ENCODE measurements around the gene CYTH4. TPM values are rescaled to one million over a fixed set of nuclear protein-coding genes. Genes with fewer than 3 reads are reported as not detected.
"Not testable (repeated sequence)": the region's sequence is repeated elsewhere in the genome, so short reads cannot be mapped to it uniquely, and the experiment has no call there.

CYTH4 gene
- total and polyA plus RNA-seq, 2 donors = 24.7 to 54.6 TPM

DNA sequence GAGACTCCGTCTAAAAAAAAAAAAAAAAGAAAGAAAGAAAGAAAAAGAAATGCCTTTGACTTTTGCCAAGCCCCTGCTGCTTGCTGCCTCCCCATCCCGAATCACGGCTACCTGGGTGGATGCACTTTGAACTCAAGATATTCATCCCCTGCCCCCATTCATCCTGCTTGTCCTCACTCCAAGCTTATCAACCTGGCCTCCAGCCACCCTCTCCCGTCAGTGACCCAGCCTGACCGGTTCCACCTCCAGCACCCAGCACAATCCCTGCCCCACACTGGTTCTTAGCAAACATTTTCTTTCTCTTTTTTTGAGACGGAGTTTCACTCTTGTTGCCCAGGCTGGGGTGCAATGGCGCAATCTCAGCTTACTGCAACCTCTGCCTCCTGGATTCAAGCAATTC, 44.4 kb downstream of the CYTH4 start:
- Histone ChIP-seq H3K27me3 (ENCODE audit: control insufficient read depth in 2 of 2, insufficient read depth in 1 of 2, low read length in 1 of 2) (peaks cover 29 to 94% of the 10 kb centered on the region in 2 donors), H3K4me3 (ENCODE audit: low read length in 2 of 2) (no peak overlapping the region), H3K36me3 (ENCODE audit: control insufficient read depth in 2 of 2, insufficient read depth in 2 of 2, low read length in 1 of 2) (no peaks in the 10 kb centered on the region), H3K9me3 (ENCODE audit: control insufficient read depth in 2 of 2, insufficient read depth in 1 of 2, low read length in 1 of 2) (peaks cover 0 to 7% of the 10 kb centered on the region in 2 donors), H3K27ac (ENCODE audit: low read depth in 1 of 2, low read length in 1 of 2) (no peak overlapping the region), H3K4me1 (ENCODE audit: control insufficient read depth in 2 of 2, insufficient read depth in 2 of 2, low read length in 2 of 2) (peaks cover 23 to 29% of the 10 kb centered on the region in 2 donors)
- 80% methylated on average over 7 of the region's 7 CpGs for WGBS
- DNase-seq (ENCODE audit: low read depth in 6 of 9, low spot score in 9 of 9) = no peak

DNA sequence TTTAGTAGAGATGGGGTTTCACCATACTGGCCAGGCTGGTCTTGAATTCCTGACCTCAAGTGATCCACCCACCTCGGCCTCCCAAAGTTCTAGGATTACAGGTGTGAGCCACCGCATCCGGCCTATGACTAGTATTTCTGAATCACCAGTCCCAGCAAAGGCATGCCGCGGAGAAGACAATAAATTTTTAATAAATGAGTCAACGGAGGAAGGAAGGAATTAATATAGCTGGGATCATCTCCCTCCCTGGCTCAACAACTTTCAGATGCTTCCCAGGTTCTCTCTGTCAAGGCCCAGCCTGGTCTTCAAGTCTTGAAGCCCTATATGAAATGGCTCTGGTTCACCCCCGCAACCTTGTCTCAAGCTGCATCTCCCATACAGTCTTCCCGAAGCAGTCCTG, 45.7 kb downstream of the CYTH4 start:
- 98% methylated on average over 8 of the region's 8 CpGs for WGBS
- DNase-seq (ENCODE audit: low read depth in 6 of 9, low spot score in 9 of 9) = no peak
- no peak overlapping the region for H3K4me3 ChIP-seq (ENCODE audit: low read length in 2 of 2)
- H3K9me3 ChIP-seq (ENCODE audit: control insufficient read depth in 2 of 2, insufficient read depth in 1 of 2, low read length in 1 of 2) = peaks cover 0 to 7% of the 10 kb centered on the region in 2 donors
- H3K27me3 ChIP-seq (ENCODE audit: control insufficient read depth in 2 of 2, insufficient read depth in 1 of 2, low read length in 1 of 2) = peaks cover 33 to 95% of the 10 kb centered on the region in 2 donors
- H3K27ac ChIP-seq (ENCODE audit: low read depth in 1 of 2, low read length in 1 of 2) = no peak overlapping the region
- no peaks in the 10 kb centered on the region for H3K36me3 ChIP-seq (ENCODE audit: control insufficient read depth in 2 of 2, insufficient read depth in 2 of 2, low read length in 1 of 2)
- peaks cover 28 to 33% of the 10 kb centered on the region in 2 donors for H3K4me1 ChIP-seq (ENCODE audit: control insufficient read depth in 2 of 2, insufficient read depth in 2 of 2, low read length in 2 of 2)

GRCh38 chr22:37328538-37329237, 46.4 kb downstream of the CYTH4 start:
- H3K27ac ChIP-seq (ENCODE audit: low read depth in 1 of 2, low read length in 1 of 2); H3K9me3 ChIP-seq (ENCODE audit: control insufficient read depth in 2 of 2, insufficient read depth in 1 of 2, low read length in 1 of 2); H3K36me3 ChIP-seq (ENCODE audit: control insufficient read depth in 2 of 2, insufficient read depth in 2 of 2, low read length in 1 of 2); DNase-seq (ENCODE audit: low read depth in 6 of 9, low spot score in 9 of 9); H3K4me3 ChIP-seq (ENCODE audit: low read length in 2 of 2): not testable (repeated sequence)
- Histone ChIP-seq H3K27me3 (ENCODE audit: control insufficient read depth in 2 of 2, insufficient read depth in 1 of 2, low read length in 1 of 2) (peaks cover 32 to 95% of the 10 kb centered on the region in 2 donors), H3K4me1 (ENCODE audit: control insufficient read depth in 2 of 2, insufficient read depth in 2 of 2, low read length in 2 of 2) (peaks cover 28 to 33% of the 10 kb centered on the region in 2 donors)
- WGBS = 65% methylated on average over 6 of the region's 6 CpGs

DNA sequence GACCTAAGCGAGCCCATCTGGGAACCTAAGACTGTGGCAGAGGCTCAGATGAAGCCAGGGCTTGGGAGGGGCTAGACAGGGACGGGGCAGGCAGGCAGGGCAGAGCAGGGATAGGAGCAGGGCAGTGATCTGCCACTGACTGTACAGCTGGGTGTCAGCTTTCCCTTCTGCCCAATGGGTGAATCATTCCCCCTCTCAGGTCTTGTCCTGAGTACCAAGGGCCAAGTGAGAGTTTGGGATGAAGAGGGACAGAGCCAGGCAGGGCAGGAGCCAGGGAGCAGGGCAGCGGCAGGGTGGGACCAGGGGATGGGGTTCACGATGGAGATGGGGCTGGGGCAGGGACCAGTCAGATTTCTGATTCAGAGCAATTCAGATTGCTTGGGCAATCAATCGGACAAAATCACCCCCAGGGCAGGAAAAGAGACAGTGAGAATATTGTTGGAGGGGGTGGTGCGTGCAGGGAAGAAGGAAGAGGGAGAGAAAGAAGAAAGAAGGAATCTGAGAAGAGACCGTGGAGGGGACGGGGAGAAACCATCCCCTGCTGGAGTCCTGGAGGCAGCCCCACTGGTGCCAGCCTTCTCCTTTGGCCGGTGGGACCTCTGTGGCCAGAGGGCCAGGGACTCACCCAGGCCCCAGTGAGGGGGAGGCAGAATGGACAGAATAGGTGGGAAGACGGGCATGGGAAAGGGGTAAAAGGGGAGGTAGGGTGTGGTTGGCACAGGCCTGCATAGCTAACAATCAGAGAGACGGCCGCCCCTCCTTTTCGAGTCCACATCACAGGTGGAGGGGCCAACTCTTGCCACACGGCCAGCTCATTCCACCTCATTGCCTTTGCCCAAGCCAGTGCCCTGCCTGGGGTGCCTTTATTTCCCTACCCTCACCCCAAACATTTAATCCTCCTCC, 47.2 kb downstream of the CYTH4 start:
- Histone ChIP-seq H3K4me3 (ENCODE audit: low read length in 2 of 2) (no peak overlapping the region), H3K36me3 (ENCODE audit: control insufficient read depth in 2 of 2, insufficient read depth in 2 of 2, low read length in 1 of 2) (no peaks in the 10 kb centered on the region), H3K9me3 (ENCODE audit: control insufficient read depth in 2 of 2, insufficient read depth in 1 of 2, low read length in 1 of 2) (peaks cover 0 to 4% of the 10 kb centered on the region in 2 donors), H3K4me1 (ENCODE audit: control insufficient read depth in 2 of 2, insufficient read depth in 2 of 2, low read length in 2 of 2) (peaks cover 28 to 30% of the 10 kb centered on the region in 2 donors), H3K27me3 (ENCODE audit: control insufficient read depth in 2 of 2, insufficient read depth in 1 of 2, low read length in 1 of 2) (peaks cover 28 to 95% of the 10 kb centered on the region in 2 donors), H3K27ac (ENCODE audit: low read depth in 1 of 2, low read length in 1 of 2) (no peak overlapping the region)
- DNase-seq (ENCODE audit: low read depth in 6 of 9, low spot score in 9 of 9) = no peak
- 87% methylated on average over 14 of the region's 14 CpGs for WGBS

GRCh38 chr22:37330200-37331033, 48.1 kb downstream of the CYTH4 start:
- DNase-seq (ENCODE audit: low read depth in 6 of 9, low spot score in 9 of 9) = peak in 7 of 9 donors; percentile 73 to 91 (median 79)
- peaks cover 26 to 95% of the 10 kb centered on the region in 2 donors for H3K27me3 ChIP-seq (ENCODE audit: control insufficient read depth in 2 of 2, insufficient read depth in 1 of 2, low read length in 1 of 2)
- H3K27ac ChIP-seq (ENCODE audit: low read depth in 1 of 2, low read length in 1 of 2) = no peak overlapping the region
- peaks cover 19 to 28% of the 10 kb centered on the region in 2 donors for H3K4me1 ChIP-seq (ENCODE audit: control insufficient read depth in 2 of 2, insufficient read depth in 2 of 2, low read length in 2 of 2)
- H3K36me3 ChIP-seq (ENCODE audit: control insufficient read depth in 2 of 2, insufficient read depth in 2 of 2, low read length in 1 of 2) = no peaks in the 10 kb centered on the region
- 77% methylated on average over 9 of the region's 9 CpGs for WGBS
- no peak overlapping the region for H3K4me3 ChIP-seq (ENCODE audit: low read length in 2 of 2)
- H3K9me3 ChIP-seq (ENCODE audit: control insufficient read depth in 2 of 2, insufficient read depth in 1 of 2, low read length in 1 of 2) = peaks cover 0 to 7% of the 10 kb centered on the region in 2 donors

DNA sequence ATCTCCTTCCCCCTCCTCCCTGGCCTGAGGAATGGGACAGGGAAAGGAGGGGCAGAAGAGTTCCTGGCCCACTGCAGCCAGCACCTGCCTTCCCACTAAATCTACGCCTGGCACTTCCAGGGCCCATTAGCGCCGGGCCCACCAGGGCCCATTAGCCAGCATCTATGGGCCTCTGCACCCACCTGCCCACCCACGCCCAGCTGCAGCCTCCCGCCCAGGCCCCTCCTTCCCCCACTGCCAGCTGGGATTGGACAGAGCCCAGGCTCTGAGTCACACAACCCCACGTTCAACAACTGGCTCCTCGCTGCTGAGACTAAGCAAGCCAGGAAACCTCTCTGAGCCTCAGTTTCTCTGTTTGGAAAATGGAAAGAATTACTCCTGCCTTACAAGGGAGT, 48.7 kb downstream of the CYTH4 start:
- Histone ChIP-seq H3K4me1 (ENCODE audit: control insufficient read depth in 2 of 2, insufficient read depth in 2 of 2, low read length in 2 of 2) (peaks cover 19 to 29% of the 10 kb centered on the region in 2 donors), H3K9me3 (ENCODE audit: control insufficient read depth in 2 of 2, insufficient read depth in 1 of 2, low read length in 1 of 2) (peaks cover 0 to 7% of the 10 kb centered on the region in 2 donors), H3K27me3 (ENCODE audit: control insufficient read depth in 2 of 2, insufficient read depth in 1 of 2, low read length in 1 of 2) (peaks cover 29 to 95% of the 10 kb centered on the region in 2 donors), H3K36me3 (ENCODE audit: control insufficient read depth in 2 of 2, insufficient read depth in 2 of 2, low read length in 1 of 2) (no peaks in the 10 kb centered on the region), H3K27ac (ENCODE audit: low read depth in 1 of 2, low read length in 1 of 2) (no peak overlapping the region), H3K4me3 (ENCODE audit: low read length in 2 of 2) (no peak overlapping the region)
- no peak for DNase-seq (ENCODE audit: low read depth in 6 of 9, low spot score in 9 of 9)
- WGBS = 78% methylated on average over 7 of the region's 7 CpGs

- Histone ChIP-seq H3K4me1 (ENCODE audit: control insufficient read depth in 2 of 2, insufficient read depth in 2 of 2, low read length in 2 of 2) (peaks cover 19 to 33% of the 10 kb centered on the region in 2 donors), H3K4me3 (ENCODE audit: low read length in 2 of 2) (no peak overlapping the region), H3K36me3 (ENCODE audit: control insufficient read depth in 2 of 2, insufficient read depth in 2 of 2, low read length in 1 of 2) (no peaks in the 10 kb centered on the region), H3K27ac (ENCODE audit: low read depth in 1 of 2, low read length in 1 of 2) (no peak overlapping the region), H3K27me3 (ENCODE audit: control insufficient read depth in 2 of 2, insufficient read depth in 1 of 2, low read length in 1 of 2) (peaks cover 30 to 95% of the 10 kb centered on the region in 2 donors), H3K9me3 (ENCODE audit: control insufficient read depth in 2 of 2, insufficient read depth in 1 of 2, low read length in 1 of 2) (peaks cover 0 to 7% of the 10 kb centered on the region in 2 donors)
- DNase-seq (ENCODE audit: low read depth in 6 of 9, low spot score in 9 of 9) = no peak
- WGBS = 64% methylated on average over 9 of the region's 9 CpGs
Observed at GRCh38 chr22:37331856-37332536, 49.7 kb downstream of the CYTH4 start.

DNA sequence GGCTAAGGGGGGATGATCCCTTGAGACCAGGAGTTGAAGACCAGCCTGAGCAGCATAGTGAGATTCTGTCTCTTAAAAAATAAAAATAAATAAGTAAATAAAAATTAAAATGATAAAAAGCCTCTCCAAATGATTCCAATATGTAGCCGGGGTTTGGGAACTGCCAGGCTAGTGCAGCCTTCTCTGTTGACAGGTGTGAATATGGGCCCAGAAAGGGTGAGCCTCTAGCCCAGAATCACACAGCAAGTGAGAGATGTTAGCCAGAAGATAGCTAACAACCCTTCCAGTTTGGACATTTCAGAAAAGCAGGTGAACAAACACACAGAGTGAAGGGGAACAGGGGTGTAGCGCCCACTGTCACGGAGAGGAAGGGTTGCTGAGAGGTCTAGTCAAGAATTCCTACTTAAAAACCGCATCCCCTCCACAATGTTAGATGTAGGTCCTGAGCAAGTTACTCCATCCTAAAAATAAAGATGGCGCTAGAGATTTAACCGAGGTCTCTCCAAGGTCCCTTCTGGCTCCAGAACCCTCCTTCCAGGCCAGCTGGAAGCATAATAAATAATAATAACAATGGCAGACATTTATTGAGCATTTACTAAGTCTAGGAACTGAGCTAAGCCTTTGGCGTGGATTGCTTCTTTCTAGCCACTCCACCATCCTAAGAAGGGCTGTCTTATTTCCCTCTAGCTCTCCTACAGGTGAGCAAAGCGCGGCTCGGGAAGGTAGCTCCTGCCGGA, 51.6 kb downstream of the CYTH4 start:
- no peak overlapping the region for H3K4me3 ChIP-seq (ENCODE audit: low read length in 2 of 2)
- DNase-seq (ENCODE audit: low read depth in 6 of 9, low spot score in 9 of 9) = no peak
- H3K36me3 ChIP-seq (ENCODE audit: control insufficient read depth in 2 of 2, insufficient read depth in 2 of 2, low read length in 1 of 2) = no peaks in the 10 kb centered on the region
- H3K27ac ChIP-seq (ENCODE audit: low read depth in 1 of 2, low read length in 1 of 2) = no peak overlapping the region
- H3K27me3 ChIP-seq (ENCODE audit: control insufficient read depth in 2 of 2, insufficient read depth in 1 of 2, low read length in 1 of 2) = peaks cover 26 to 96% of the 10 kb centered on the region in 2 donors
- WGBS = 38% methylated on average over 11 of the region's 11 CpGs
- peaks cover 19 to 33% of the 10 kb centered on the region in 2 donors for H3K4me1 ChIP-seq (ENCODE audit: control insufficient read depth in 2 of 2, insufficient read depth in 2 of 2, low read length in 2 of 2)
- H3K9me3 ChIP-seq (ENCODE audit: control insufficient read depth in 2 of 2, insufficient read depth in 1 of 2, low read length in 1 of 2) = peaks cover 0 to 7% of the 10 kb centered on the region in 2 donors
